H1 (cell line): ENCODE measurements around the gene PGLYRP4. TPM values are rescaled to one million over a fixed set of nuclear protein-coding genes. Genes with fewer than 3 reads are reported as not detected.

Experiments used
- CEBPB ChIP-seq: IDR thresholded peaks from 2 replicates; pipeline ENCODE4 v1.6.1; 2012; ENCODE audit warnings: low read depth, low read length
- NANOG ChIP-seq: IDR thresholded peaks from 2 replicates; pipeline ENCODE4 v1.6.1; 2011; ENCODE audit warnings: low read length, low read depth, mild to moderate bottlenecking, inconsistent platforms; ENCODE audit not compliant: insufficient read depth, poor library complexity, severe bottlenecking
- POLR2AphosphoS5 ChIP-seq: IDR thresholded peaks from 2 replicates; pipeline ENCODE4 v1.6.1; 2011; ENCODE audit warnings: low read depth, low read length
- POU5F1 ChIP-seq: IDR thresholded peaks from 2 replicates; pipeline ENCODE4 v1.6.1; 2011; ENCODE audit warnings: low read depth, mild to moderate bottlenecking, low read length, moderate library complexity
- SP1 ChIP-seq: IDR thresholded peaks from 2 replicates; pipeline ENCODE4 v1.6.1; 2011; ENCODE audit warnings: low read depth, low read length
- SP4 ChIP-seq: IDR thresholded peaks from 2 replicates; pipeline ENCODE4 v1.6.1; 2012; ENCODE audit warnings: low read length, inconsistent platforms
- polyA plus RNA-seq, 7 experiments: library from polyadenylated mRNA; depleted of rRNA in 3 of 7; stranded (reverse) in 5 of 7; unstranded in 2 of 7; fragments of >200 nt in 5 of 7; fragments of 200-250 nt in 2 of 7; gene quantifications; 1 replicate in 5 of 7; 2 replicates in 1 of 7; 4 replicates in 1 of 7; pipeline versions ENCODE4 v1.2.1 to v1.2.3, GENCODE V29; 2011 to 2013; ENCODE audit warnings: missing spikeins in 2 of 7, mixed read lengths in 2 of 7
- total RNA-seq: library from RNA; stranded (reverse); fragmentation: NEBNext Ultra II Directional; extraction: Animal tissue kit (Norgen Biotek cat#: 25700); gene quantifications from 2 replicates; pipeline ENCODE4 v1.2.1, GENCODE V29; 2021

The PGLYRP4 gene
- total and polyA plus RNA-seq, 2 of the 8 experiments (the other 6 are each of a cell fraction or from before 2014, with no cell fraction given): not detected

GRCh38 chr1:153371231-153371630 is 22.6 kb upstream of the PGLYRP4 start (continued):
- TF ChIP-seq POLR2AphosphoS5 (no peak), NANOG (no peak), POU5F1 (no peak), SP1 (no peak), CEBPB (no peak), SP4 (no peak)
- TF ChIP-seq, all 59 proteins: peak for 0
